Karpas-422 (cell line): ENCODE measurements around the gene MAD2L1. TPM values are rescaled to one million over a fixed set of nuclear protein-coding genes. Genes with fewer than 3 reads are reported as not detected.

Experiments used
- DNase-seq: peaks from one replicate; pipeline ENCODE4 v3.0.0-alpha.2; 2015
- H2AFZ ChIP-seq: fragments of 200-600 bp; sonication (generic); 2 replicates; pipeline ENCODE4 v1.6.1; 2014; ENCODE audit warnings: antibody characterized with exemption, low read length, mixed read lengths
- H3K27ac ChIP-seq: fragments of 200-600 bp; sonication (generic); 2 replicates; pipeline ENCODE4 v1.5.1; 2014; ENCODE audit warnings: mild to moderate bottlenecking, low read length, moderate library complexity
- H3K27me3 ChIP-seq: fragments of 200-600 bp; sonication (generic); 2 replicates; pipeline ENCODE4 v1.6.1; 2014; ENCODE audit warnings: low read length, mixed read lengths
- H3K36me3 ChIP-seq: fragments of 200-600 bp; sonication (generic); 2 replicates; pipeline ENCODE4 v1.6.1; 2014; ENCODE audit warnings: low read length, mixed read lengths; ENCODE audit not compliant: insufficient read depth
- H3K4me1 ChIP-seq: fragments of 200-600 bp; sonication (generic); 2 replicates; pipeline ENCODE4 v1.6.1; 2014; ENCODE audit warnings: mild to moderate bottlenecking, low read length, mixed read lengths
- H3K4me2 ChIP-seq: fragments of 200-600 bp; sonication (generic); 2 replicates; pipeline ENCODE4 v1.6.1; 2014; ENCODE audit warnings: low read length, low read depth, mild to moderate bottlenecking; ENCODE audit not compliant: poor library complexity, severe bottlenecking
- H3K4me3 ChIP-seq: fragments of 200-600 bp; sonication (generic); 2 replicates; pipeline ENCODE4 v1.5.1; 2014; ENCODE audit warnings: mild to moderate bottlenecking, antibody characterized with exemption, low read length, mixed read lengths
- H3K79me2 ChIP-seq: fragments of 200-600 bp; sonication (generic); 2 replicates; pipeline ENCODE4 v1.6.1; 2014; ENCODE audit warnings: mild to moderate bottlenecking, low read length, mixed read lengths
- H3K9ac ChIP-seq: fragments of 200-600 bp; sonication (generic); 2 replicates; pipeline ENCODE4 v1.6.0; 2014; ENCODE audit warnings: low read length
- H3K9me2 ChIP-seq: fragments of 200-600 bp; sonication (generic), shearing (Covaris generic); replicated peaks from 2 replicates; pipeline ENCODE4 v1.6.0; 2014; ENCODE audit warnings: mild to moderate bottlenecking, low read length, moderate library complexity; ENCODE audit not compliant: insufficient read depth
- H3K9me3 ChIP-seq: fragments of 300-700, 200-600 bp; sonication (generic); 2 replicates; pipeline ENCODE4 v1.6.1; 2014; ENCODE audit warnings: low read length, mixed read lengths
- H4K20me1 ChIP-seq: fragments of 200-600 bp; sonication (generic); 2 replicates; pipeline ENCODE4 v1.6.1; 2014; ENCODE audit warnings: mild to moderate bottlenecking, antibody characterized with exemption, low read length, low read depth; ENCODE audit not compliant: insufficient read depth
- total RNA-seq: library from RNA; depleted of rRNA; stranded (reverse); fragments of >200 nt; shearing (Covaris generic); gene quantifications from 2 replicates; pipeline ENCODE4 v1.2.3, GENCODE V29; 2014; ENCODE audit warnings: low replicate concordance

MAD2L1 gene
- total RNA-seq, 1 experiment from 2014 or later, result 140 TPM

DNA sequence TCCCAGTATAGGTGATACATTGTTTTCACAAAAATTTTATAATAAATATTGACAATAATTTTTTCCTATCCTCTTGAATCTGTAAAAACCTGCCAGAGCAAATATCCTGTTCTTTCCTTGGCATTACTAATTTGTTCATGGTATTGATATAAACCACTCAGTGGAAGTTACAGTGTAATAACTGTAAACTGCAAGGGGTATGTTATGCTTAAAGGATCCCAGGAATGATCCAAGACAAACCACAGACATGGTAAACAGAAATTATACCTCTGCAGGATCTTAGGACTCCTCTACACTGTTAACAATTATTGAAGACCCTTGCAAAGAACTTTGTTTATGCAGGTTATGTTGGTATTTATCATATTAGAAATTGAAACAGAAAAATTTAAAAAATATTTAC, 17.7 kb upstream of the MAD2L1 start:
- Histone ChIP-seq H3K27me3 (no peaks in the 10 kb centered on the region), H3K4me3 (no peak overlapping the region), H3K27ac (no peak overlapping the region), H3K9ac (no peak overlapping the region), H3K36me3 (no peaks in the 10 kb centered on the region), H3K79me2 (no peaks in the 10 kb centered on the region), H3K9me3 (no peaks in the 10 kb centered on the region), H3K4me1 (no peaks in the 10 kb centered on the region), H3K9me2 (no peaks in the 10 kb centered on the region), H3K4me2 (no peak overlapping the region), H2AFZ (no peak overlapping the region), H4K20me1 (no peaks in the 10 kb centered on the region)
- DNase-seq, result no peak

GRCh38 chr4:120083152-120083551, 16.5 kb upstream of the MAD2L1 start:
- no peak overlapping the region for H3K9ac ChIP-seq
- no peak overlapping the region for H2AFZ ChIP-seq

GRCh38 chr4:120082251-120082650, 15.6 kb upstream of the MAD2L1 start:
- DNase-seq, result no peak
- H3K27me3 ChIP-seq, result no peaks in the 10 kb centered on the region
- no peaks in the 10 kb centered on the region for H3K4me1 ChIP-seq
- H3K79me2 ChIP-seq, result no peaks in the 10 kb centered on the region
- H3K9me2 ChIP-seq, result no peaks in the 10 kb centered on the region
- no peak overlapping the region for H3K4me3 ChIP-seq
- H3K9me3 ChIP-seq, result no peaks in the 10 kb centered on the region
- no peaks in the 10 kb centered on the region for H4K20me1 ChIP-seq
- H3K4me2 ChIP-seq, result no peak overlapping the region
- no peaks in the 10 kb centered on the region for H3K36me3 ChIP-seq
- H3K27ac ChIP-seq, result no peak overlapping the region
- no peak overlapping the region for H2AFZ ChIP-seq
- H3K9ac ChIP-seq, result no peak overlapping the region

More at GRCh38 chr4:120083152-120083551, 16.5 kb upstream of the MAD2L1 start:
- no peaks in the 10 kb centered on the region for H3K27me3 ChIP-seq
- no peak overlapping the region for H3K27ac ChIP-seq
- no peaks in the 10 kb centered on the region for H4K20me1 ChIP-seq
- no peak overlapping the region for H3K4me2 ChIP-seq
- DNase-seq, result no peak
- H3K36me3 ChIP-seq, result no peaks in the 10 kb centered on the region
- no peaks in the 10 kb centered on the region for H3K9me3 ChIP-seq
- H3K4me1 ChIP-seq, result no peaks in the 10 kb centered on the region
- H3K9me2 ChIP-seq, result no peaks in the 10 kb centered on the region
- no peaks in the 10 kb centered on the region for H3K79me2 ChIP-seq
- no peak overlapping the region for H3K4me3 ChIP-seq

GRCh38 chr4:120081726-120082125, 15.1 kb upstream of the MAD2L1 start:
- H3K9me3 ChIP-seq, result no peaks in the 10 kb centered on the region
- no peaks in the 10 kb centered on the region for H3K4me1 ChIP-seq
- no peak overlapping the region for H3K4me2 ChIP-seq
- H3K27me3 ChIP-seq, result no peaks in the 10 kb centered on the region
- no peaks in the 10 kb centered on the region for H3K79me2 ChIP-seq
- no peaks in the 10 kb centered on the region for H3K9me2 ChIP-seq
- H3K9ac ChIP-seq, result no peak overlapping the region
- H2AFZ ChIP-seq, result no peak overlapping the region
- H3K36me3 ChIP-seq, result no peaks in the 10 kb centered on the region
- DNase-seq, result no peak
- no peak overlapping the region for H3K4me3 ChIP-seq
- no peaks in the 10 kb centered on the region for H4K20me1 ChIP-seq
- no peak overlapping the region for H3K27ac ChIP-seq

DNA sequence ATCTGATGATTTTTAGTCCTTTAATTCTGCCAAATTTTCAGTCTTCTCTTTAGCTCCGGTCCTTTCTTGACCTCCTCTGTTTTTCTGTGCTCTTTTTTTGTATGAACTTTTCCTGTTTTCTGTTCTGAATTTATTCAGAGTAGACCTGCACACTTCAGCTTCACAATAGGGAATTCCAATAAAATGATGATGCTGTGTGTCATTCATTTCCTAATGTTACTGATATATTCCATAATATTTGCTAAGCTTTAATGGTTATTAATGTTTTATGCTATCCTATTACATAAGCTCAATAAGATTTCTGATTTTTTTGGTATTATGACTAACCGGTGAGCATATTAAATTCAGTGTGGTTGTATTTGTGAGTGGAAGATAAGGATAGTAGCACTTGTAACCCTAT, 13.9 kb upstream of the MAD2L1 start:
- H3K9ac ChIP-seq, result no peak overlapping the region
- no peaks in the 10 kb centered on the region for H3K4me1 ChIP-seq
- H3K4me3 ChIP-seq, result no peak overlapping the region
- H3K79me2 ChIP-seq, result no peaks in the 10 kb centered on the region
- H3K4me2 ChIP-seq, result no peak overlapping the region
- H4K20me1 ChIP-seq, result no peaks in the 10 kb centered on the region
- no peaks in the 10 kb centered on the region for H3K27me3 ChIP-seq
- H3K9me2 ChIP-seq, result no peaks in the 10 kb centered on the region
- no peaks in the 10 kb centered on the region for H3K36me3 ChIP-seq
- no peaks in the 10 kb centered on the region for H3K9me3 ChIP-seq
- H3K27ac ChIP-seq, result no peak overlapping the region
- H2AFZ ChIP-seq, result no peak overlapping the region
- no peak for DNase-seq

DNA sequence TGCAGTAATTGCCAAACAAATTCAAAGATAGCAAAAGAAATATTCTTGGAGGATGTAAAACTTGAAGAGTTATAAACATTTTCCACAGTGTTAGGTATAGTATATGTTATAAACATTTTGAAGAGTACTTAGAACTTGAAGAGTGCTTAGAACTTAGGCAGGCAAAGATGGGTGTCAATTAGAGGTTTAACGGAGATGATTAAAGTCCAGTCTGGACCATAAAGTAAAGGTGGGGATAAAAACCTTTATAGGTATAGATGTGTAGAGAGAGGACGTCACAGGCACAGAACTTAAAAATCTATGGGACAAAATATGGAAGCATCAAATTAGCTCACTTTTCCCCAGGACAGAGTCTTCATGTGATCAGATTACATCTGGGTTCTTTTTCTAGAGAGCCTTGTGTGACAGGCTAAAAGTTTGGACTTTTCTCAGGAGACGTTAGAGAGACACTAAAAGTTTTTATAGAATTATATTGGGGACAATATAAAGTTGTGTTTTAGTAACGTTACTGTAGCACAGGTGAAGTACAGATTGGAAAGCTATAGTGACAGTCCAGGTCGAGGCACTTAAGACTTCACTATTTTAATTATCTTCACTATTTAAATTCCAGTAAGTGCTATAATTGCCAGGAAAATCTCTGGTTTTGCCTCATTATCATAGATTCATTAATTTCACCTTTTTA, 13.3 kb upstream of the MAD2L1 start:
- H3K4me2 ChIP-seq, result no peak overlapping the region
- no peak overlapping the region for H3K9ac ChIP-seq
- H3K4me3 ChIP-seq, result no peak overlapping the region
- H4K20me1 ChIP-seq, result no peaks in the 10 kb centered on the region
- no peaks in the 10 kb centered on the region for H3K79me2 ChIP-seq
- no peak overlapping the region for H3K27ac ChIP-seq
- no peak for DNase-seq
- no peaks in the 10 kb centered on the region for H3K9me3 ChIP-seq
- H2AFZ ChIP-seq, result no peak overlapping the region
- no peaks in the 10 kb centered on the region for H3K36me3 ChIP-seq
- H3K9me2 ChIP-seq, result no peaks in the 10 kb centered on the region
- no peaks in the 10 kb centered on the region for H3K4me1 ChIP-seq
- no peaks in the 10 kb centered on the region for H3K27me3 ChIP-seq

DNA sequence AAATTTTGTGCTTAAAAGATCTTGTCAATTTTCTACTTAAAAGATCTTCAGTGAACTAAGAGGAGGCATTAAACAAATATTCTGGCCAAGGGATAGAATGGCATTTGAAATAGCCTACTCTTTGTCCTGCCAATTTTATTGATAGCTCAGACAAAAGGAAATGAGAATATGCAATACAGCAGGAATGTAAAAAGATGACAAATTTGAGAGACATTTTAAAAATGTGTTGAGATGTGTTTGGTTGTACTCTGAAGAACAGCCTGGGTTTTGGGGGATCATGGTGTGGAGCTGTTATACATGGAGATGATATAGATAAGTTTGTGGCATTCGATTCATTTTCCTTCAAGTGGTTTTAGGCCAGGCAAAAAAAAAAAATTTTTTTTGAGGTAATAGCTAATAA, 11.6 kb upstream of the MAD2L1 start:
- Histone ChIP-seq H4K20me1 (no peaks in the 10 kb centered on the region), H2AFZ (no peak overlapping the region), H3K79me2 (no peaks in the 10 kb centered on the region), H3K27ac (no peak overlapping the region), H3K9me2 (no peaks in the 10 kb centered on the region), H3K27me3 (no peaks in the 10 kb centered on the region), H3K4me2 (no peak overlapping the region), H3K9ac (no peak overlapping the region), H3K4me1 (no peaks in the 10 kb centered on the region), H3K36me3 (no peaks in the 10 kb centered on the region), H3K4me3 (no peak overlapping the region), H3K9me3 (no peaks in the 10 kb centered on the region)
- DNase-seq, result no peak

DNA sequence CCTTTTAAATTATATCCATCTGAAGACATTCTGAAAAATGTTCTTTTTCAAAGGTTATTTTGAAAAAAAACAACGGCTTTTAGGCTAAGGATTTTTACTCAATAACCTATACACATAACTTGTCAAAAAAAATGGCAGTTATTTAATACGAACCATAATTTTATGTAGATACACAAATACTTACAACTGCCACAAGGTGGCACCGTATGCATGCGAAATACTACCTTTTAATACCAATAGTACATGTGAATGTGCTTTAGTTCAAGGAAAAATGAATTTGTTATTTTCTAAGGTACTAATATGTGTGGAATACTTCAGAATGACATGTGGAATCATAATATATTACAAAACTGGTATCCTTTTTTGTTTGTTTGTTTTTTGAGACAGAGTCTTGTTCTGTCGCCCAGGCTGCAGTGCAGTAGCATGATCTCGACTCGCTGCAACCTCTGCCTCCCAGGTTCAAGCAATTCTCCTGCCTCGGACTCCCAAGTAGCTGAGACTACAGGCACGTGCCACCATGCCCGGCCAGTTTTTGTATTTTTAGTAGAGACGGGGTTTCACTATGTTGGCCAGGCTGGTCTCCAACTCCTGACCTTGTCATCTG, 4.6 kb upstream of the MAD2L1 start:
- Histone ChIP-seq H3K9ac (no peak overlapping the region), H3K4me2 (no peak overlapping the region), H3K27me3 (no peaks in the 10 kb centered on the region), H3K4me1 (peaks cover 17% of the 10 kb centered on the region), H3K27ac (no peak overlapping the region), H3K9me3 (no peaks in the 10 kb centered on the region), H4K20me1 (no peaks in the 10 kb centered on the region), H3K36me3 (no peaks in the 10 kb centered on the region), H3K79me2 (peaks cover 16% of the 10 kb centered on the region), H3K4me3 (no peak overlapping the region), H3K9me2 (no peaks in the 10 kb centered on the region), H2AFZ (no peak overlapping the region)
- peak; percentile 78 for DNase-seq
